HS-5 (cell line): ENCODE results near the gene PTPRT.

Experiments
- DNase-seq: peaks from one replicate; pipeline ENCODE4 v3.0.0-alpha.2; 2012; ENCODE audit warnings: low read depth

The PTPRT gene

DNA sequence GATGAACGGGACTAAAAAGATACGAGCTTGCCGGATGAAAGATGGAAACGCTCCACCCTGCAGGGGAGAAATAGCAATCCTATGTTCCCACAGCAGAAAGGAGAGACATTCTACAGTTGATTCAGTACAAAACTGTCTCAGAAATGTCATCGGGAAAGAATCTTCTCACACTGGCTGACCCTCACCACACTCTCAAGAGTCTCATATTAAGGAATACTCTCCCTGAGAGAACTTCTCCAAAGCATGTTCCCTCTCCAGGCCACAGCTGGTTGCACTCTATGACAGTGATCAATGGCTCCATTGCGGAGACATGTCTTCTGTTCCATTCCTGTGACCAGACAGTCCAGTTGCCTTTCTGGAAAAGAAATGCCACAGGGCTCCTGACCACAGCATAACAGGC is 813.6 kb downstream of the PTPRT start:
- DNase-seq = no peak

DNA sequence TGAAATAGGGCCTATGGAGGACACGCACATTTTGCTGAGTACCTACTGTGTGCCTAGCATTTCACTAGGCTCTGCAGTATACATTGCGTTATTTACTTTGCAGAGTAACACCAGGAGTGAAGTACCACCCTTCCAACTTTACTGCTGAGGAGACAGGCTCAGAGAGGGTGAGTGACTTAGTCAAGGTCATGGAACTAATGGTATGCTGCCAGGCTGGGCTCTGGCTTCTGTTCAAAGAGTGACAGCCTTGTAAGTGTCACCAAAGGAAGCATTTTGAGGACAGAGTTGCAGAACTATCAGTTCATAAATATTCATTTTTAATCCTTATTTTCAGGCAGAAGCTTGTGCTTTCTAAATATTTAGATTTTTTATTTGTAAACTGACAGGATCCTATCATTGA is 816.7 kb downstream of the PTPRT start:
- no peak for DNase-seq

DNA sequence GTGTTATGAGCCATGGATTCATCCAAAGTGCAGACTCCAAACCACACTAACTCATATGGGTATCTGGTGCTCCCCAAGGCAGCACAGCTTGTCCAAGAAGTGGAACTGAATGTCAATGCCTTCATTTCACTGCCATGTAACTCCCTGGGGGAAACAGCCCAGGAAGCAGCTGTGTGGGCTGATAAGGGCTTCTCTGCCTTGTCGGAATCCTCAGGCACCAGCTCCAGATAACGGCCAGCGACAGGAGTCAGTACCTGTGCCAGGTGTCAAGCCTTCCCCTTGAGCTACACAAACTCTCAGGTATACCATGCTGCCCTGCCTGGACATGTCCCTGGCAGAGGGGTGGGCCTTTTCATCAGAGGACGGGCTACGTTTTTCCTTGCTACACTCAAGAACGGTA is 819.6 kb downstream of the PTPRT start:
- DNase-seq = no peak

DNA sequence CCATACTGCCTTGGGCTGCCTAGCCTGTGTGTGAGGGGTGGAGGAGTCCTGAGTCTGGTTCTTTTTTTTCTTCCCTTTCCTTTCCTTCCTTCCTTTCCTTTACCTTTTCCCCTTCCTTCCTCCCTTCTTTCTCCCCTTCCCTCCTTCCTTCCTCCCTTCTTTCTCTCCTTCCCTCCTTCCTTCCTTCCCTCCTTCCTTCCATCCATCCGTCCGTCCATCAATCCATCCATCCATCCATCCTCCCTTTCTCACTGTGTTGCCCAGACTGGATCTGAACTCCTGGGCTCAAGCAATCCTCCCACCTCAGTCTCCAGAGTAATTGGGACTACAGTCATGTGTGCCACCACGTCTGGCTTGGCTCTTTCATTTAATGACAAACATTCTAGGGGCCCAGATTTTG is 820.8 kb downstream of the PTPRT start:
- DNase-seq = no peak

DNA sequence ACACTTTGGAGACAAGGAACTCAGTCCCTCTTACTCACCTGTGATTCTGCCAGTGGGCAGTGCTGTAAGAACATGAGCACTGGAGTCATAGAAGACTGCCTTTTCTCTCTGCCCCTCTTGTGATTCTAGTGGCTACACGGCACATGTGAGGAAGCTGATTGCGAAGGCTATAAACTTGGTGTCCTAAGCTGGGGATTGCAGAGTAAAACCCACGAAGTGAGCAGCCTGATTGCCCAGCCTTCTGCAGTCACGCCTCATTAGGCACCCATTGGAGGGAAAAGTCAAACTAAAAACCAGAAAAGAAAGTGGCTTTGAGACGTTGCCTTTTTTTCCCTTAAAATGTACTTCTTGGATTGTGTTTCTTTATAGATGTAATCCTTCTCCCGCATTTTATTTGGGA is 823.1 kb downstream of the PTPRT start:
- DNase-seq = no peak

DNA sequence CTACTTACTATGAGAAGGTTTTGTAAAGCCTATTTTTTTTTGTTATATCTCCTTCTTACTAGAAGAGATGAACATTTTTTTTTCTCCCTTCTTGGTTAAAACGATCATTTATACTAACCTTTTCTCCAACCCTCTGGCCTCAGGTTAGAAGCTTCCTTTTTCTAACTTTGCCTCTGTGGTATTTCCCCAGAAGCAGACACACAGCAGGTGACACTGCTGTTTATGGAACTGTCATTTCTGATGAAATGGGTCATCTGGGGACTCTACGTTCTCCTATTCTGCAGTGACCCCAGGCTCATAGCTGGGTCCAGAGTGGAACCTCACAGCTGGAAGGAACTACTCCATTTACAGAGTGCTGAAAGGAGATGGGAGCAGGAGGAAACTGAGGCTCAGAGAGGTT is 825.3 kb downstream of the PTPRT start:
- DNase-seq = no peak

DNA sequence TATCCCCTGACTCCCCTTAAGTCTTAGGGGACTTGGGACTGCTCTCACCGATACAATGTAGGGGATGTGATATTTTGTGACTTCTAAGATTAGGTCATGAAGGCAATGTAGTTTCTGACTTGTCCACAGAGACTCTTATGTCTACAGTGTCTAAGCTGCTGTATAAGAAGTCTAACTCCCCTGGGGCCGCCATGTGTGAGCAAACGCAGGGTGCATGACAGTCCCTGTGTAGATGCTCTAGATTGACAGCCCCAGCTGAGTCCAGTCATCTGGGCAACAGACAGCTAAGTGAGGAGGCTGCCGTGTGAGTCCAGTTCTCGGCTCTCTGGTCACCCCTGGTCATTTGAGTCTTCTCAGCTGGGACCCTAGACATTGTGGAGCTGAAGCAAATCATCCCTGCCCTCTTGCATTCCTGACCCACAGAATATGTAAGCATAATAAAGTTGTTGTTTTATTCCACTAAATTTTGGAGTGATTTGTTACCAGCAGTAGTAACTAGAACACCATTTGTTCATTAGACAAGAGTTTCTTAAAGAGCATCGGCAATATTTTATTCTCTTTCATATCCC is 828.2 kb downstream of the PTPRT start:
- DNase-seq = no peak

DNA sequence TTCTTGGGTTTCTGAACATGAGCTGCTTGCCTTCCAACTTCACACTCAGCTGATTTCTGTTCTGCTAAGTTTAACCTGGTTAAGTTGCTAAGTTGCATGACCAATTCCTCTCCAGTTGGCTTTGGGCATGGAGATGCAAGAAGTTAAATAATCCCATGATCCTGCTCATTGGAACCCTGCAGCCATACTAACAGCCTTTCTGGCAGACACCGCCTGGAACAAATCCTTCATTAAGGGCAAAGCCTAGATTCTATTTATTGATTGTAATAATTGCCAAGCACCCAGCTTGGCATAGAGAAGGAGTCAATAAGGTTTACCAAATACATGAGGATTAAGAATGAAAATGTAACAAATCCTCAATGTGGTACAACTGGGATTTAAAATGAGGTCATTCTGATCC is 829.1 kb downstream of the PTPRT start:
- no peak for DNase-seq

DNA sequence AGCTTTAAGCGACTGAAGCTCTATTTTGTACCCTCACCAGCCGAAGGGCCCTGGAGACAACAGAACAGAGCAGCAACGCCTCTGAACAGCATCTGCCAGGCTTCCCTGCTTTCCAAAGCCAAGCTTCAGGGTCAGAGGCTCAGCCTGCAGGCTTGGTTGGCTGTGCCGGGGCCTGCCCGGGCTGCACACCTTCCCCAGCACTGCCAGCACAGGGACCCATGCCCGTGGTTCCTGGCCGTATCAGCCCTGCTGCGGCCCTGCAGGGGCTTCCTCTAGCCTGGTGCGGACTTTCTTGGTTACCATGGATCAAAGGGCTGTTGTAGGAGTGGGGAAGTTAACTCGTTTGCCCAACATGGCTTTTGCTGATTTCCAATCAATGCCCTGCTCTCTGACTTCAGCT is 830.1 kb downstream of the PTPRT start:
- no peak for DNase-seq

DNA sequence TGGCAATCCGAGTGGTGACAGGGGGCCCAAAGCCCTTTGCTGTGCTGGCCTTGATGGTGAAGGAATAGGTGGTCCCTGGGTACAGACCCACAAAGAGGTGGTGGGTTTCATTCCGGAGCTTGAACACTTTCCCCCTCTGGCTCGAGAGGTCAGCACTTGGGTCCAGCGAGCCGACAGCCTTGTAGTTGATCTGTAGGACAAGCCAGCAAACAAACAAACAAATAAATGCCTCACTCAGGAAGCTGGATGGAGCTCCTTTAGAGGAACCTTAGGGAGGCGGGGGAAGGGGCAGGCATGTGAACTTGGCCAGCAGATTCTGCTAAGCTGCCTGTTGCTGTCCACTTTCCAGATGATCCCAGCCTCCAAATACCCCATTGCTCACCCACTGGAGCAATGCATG is 837.6 kb downstream of the PTPRT start:
- no peak for DNase-seq

DNA sequence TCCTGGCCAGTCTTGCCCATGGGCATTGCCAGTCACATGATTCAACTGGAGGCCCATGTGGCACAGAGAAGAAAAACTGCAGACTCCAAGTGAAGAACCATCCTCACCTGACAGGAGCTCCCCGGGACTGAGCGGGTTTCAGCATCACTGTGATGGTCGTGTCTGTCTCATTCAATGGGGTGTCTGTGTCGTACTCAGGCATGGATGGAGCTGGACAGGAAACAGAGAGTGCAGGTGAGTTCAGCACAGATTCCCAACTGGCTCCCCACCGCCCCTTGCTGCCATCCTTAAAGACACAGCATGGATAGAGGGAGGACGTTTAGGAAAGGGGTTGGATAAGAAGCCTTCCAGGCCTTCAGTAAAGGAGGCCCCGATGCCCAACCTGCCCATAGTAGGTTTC is 839.2 kb downstream of the PTPRT start:
- no peak for DNase-seq

DNA sequence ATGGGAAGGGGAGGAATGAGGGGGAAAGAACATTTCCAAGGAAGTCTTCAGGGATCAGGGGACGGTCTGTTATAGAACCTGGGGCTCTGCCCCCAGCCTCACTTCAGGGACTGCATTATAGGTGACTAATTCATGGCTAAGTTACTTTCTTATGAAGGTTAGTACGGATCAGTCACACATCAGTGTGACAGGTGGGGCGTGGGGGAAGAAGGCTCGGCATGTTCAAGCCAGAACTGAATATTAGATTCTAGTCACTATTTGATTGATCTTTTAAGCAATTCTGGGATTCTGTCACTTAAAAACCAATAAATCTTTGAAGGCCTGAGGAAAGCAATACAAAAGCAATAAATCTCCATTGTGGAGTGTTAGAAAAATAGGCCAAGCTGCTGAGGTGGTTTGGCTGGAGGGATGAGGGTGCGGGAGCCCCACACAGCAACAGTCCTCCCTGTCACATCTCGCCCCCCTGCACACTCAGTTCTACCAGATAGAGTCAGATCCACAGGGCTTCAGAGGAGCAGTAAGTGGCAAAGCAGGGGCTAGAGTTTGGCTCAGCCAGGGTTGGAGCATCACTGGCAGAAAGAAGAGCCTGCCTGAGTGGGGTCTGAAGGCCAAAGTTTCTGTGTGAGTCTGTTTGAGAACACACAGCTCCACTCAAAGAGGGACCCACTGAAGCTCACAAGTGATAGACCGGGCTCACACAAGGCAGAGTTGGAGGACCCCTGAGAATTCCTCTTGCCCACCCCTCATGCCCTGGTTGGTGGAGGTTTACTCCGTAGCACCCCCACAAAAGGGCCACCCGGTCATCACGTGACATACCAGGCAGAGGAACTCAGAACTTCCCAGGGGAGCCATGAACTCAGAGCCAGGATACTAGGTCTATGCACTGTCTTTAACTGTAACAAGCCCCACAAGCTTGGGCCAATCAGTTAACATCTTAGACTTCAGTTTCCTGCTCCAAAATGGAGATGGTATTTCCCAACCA is 843.2 kb downstream of the PTPRT start:
- no peak for DNase-seq

DNA sequence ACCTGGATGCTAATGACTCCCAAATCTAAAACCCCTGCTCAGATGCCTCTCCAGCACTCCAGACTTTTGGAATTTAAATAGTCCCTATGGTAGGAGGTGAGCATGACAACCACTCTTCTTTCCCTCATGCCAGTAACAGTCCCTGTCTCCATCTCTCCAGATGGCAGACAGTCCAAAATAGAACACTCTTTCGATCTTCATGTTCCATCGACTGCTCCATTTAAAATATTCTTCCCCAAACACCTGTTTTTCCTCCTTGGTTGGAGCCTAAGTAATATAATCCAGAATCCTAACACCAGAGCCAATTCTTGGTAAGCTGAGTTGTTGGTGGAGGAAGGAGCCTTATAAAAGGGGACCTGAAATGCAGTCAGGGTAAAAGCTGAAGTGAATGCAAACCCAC is 848.1 kb downstream of the PTPRT start:
- no peak for DNase-seq

DNA sequence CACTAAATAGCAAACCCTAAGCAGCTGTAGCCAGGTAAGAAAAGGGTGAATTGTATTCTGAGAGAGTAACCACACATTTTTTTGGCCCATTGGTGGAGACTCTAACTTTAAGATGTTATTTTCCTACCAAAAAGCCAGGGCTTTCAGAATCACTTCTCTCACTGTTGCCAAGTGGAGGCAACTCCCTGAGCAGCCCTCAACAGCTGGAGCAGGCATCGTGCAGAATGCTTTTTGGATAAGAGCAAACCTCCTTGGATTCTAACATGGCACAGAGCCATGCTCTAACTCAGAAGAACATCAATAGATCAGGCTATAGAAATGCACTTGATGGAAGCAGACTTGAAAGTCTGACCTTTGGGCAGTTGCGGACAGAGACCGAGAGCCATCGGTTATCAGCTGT is 849.3 kb downstream of the PTPRT start:
- DNase-seq = no peak

DNA sequence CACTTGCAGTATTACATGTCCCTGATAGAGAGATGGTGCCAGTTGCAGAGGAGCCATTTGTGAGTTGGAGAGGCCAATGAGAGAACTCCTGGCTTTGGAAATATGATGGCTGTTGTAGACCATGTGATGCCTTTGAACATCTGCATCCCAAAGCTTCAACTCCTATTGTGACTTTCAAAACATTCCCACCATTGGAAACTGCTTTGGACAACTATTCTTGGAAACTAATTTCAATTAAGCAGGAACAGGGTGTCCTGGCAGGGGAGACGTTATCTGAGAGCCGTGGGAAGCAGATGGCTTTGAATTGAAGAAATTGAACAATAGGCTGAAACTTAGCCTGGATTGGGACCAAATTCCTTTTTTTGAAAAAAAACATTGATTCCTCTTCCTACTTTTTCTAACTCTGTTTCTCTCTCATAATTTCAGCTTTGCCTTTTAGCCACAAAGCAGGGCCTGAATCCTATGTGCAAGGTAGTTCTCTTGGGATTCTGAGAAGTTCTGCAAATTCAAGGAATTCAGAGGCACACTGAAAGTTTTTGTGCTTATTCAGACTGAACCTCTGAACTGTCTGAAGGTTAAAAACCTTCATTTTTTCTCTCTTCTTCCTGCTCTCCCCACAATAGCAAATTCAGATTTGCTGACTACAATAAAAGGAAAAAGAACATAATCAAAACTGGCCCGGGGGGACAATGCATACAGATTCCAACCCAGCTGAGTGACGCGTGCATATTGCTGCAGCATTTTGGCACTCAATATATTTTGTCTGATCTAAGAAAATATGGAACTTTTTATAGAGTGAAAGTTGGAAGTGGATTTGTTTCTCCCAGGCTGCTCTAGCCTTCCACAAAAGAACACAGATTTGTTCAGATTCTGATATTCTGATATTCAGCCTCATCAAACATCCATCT is 851.2 kb downstream of the PTPRT start:
- no peak for DNase-seq

DNA sequence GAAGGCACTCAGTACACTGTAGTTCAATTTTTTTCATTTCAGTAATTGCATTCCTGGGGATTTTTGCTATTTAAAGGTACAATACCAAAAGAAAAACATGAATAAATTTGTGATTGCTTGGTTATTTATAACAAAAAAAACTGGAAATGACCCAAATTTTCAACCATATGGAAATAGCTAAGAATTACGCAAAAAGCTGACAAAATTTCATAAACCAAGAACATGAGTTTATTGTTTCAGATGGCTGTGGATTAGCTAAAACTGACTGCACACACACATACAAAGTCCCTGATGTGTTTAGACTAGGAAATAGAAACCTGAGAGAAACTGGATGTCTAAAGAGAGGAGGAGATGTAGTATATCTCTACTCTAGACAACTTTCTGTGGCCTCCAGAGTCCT is 853.1 kb downstream of the PTPRT start:
- DNase-seq = no peak

DNA sequence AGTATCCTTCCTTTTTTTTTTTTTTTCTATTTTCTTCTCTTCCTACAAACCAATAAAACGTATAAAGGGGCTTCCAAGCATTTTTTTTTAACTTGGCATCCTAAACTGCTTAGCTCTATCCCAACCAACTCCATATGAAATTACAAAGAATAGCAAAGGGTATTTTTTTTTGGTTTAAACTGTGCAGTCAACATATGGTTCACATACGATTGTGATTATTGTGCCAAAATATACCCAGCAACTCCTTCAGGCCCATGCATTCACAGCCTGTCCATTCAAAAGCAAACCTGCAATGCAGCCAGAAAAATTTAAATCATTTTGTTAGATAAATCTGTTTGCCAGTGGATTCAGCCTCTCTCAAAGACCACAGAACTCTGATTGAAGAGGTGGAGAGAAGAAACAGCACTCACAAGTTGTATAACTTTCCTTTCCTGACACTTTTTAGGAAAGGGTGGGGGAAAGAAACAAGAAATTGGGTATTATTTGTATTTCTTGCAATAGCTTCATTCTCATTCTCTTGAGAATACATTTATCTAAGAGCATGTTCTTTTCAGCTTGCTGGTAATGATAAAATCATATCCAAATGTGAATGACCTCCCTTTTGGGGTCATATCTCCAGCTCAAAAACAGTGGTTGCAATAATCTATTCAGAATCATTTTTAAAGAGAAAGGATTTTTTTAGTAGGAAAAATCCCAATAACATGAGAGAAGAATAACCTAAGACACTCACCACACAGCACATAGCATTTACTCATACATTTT is 870.3 kb downstream of the PTPRT start:
- no peak for DNase-seq

DNA sequence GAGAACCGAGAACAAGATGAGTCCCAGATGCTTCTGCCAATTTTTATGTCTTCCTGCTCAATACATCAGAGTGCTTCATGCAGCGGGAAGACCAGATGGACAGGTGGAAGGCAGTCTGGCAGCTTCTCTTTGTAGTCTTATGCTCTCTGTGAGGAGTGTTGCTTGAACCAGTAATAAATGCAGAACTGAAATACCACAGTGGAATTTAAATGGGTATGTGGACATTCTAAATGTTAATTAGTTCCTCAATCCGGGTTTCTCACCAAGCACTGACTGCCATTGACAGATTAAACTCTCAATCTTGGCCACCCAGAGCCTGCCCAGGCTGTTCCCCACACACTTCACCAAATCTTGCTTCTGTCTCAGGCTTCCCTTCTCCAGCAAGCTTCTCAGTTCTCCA is 876.0 kb downstream of the PTPRT start:
- DNase-seq = no peak

DNA sequence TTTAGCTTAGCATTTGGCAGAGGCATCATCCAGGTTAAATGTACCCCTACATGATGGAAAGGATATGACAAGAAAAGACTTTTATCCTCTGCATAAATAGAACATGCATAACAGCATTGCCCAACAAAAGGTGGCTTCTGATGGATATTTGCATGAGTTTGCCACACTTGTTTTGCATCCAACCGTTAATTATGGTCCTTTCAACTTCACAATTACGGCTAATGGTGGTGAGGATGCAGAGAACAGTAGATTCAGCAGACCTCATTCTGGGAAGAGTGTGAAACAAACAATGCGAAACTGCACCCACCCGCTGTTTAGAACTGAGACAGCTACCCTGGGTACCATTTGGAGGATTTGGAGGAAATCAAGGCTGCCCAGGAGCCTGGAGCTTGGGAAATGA is 880.7 kb downstream of the PTPRT start:
- no peak for DNase-seq

DNA sequence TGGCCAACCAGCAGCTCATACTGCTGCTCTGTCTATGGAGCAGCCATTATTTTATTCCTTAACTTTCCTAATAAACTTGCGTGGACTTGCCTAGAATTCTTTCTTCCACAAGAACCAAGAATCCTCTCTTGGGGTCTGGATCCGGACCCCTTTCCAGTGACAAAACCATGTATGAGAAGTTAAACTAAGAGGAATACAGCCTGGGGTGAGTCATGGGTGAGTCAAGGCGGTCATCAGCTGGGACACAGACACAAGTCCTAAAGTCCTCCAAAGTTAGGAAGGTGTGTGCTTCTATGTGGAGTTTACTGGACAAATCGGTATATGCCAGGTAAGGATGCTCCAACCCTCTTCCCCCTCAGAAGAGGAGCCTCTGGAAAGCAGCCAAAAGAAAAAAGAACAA is 881.5 kb downstream of the PTPRT start:
- no peak for DNase-seq

DNA sequence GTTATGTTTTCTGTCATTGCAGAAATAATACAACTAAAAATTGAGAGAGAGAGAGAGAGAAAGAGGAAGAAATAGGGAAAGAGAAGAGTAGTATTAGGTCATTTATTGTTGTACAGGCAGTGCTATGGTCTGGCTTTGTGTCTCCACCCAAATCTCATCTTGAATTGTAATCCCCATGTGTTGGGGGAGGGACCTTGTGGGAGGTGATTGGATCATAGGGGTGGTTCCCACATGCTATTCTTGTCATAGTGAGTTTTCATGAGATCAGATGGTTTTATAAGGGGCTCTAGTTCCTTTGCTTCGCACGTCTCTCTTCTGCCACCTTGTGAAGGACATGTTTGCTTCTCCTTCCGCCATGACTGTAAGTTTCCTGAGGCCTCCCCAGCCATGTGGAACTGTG is 894.1 kb downstream of the PTPRT start:
- no peak for DNase-seq

DNA sequence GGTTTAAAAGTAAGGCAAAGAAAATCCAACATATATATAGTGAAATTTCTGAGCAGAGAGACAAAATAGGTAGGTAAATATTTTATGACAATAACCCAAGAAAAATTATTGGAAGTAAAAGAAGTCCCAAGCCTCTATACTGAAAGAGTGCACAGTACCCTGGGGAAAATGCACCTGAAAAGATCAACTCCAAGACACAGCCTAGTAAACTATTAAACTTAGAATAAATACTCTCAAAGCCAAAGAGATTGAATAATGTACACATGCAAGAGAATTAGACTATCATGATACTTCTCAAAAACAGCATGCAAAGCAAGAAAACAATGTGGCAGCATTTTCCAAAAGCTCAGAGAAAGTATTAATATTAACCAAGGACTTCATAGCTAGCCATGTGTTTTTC is 894.7 kb downstream of the PTPRT start:
- DNase-seq = no peak
